Right atrium auricular region (tissue), 2 donors: ENCODE measurements around the gene LDB2. TPM values are rescaled to one million over a fixed set of nuclear protein-coding genes. Genes with fewer than 3 reads are reported as not detected.

Experiments used
- DNase-seq: peaks from one replicate; pipeline ENCODE4 v3.0.0-alpha.2; 2019; ENCODE audit warnings: low spot score
- H3K27ac ChIP-seq, 2 donors: fragments of 200-600 bp; sonication (generic); 1 replicate in 1 of 2; 2 replicates in 1 of 2; pipeline ENCODE4 v1.5.1; 2016 to 2019
- H3K27me3 ChIP-seq, 2 donors: fragments of 200-600 bp; sonication (generic); one replicate each; pipeline versions ENCODE4 v1.5.1 to v1.6.0; 2017 to 2019
- H3K36me3 ChIP-seq: fragments of 200-600 bp; sonication (generic); one replicate; pipeline ENCODE4 v1.5.1; 2016
- H3K4me1 ChIP-seq, 2 donors: fragments of 200-600 bp; sonication (generic); one replicate each; pipeline versions ENCODE4 v1.5.1 to v1.6.0; 2017 to 2019
- H3K4me3 ChIP-seq, 2 donors: fragments of 200-600 bp; sonication (generic); 1 replicate in 1 of 2; 2 replicates in 1 of 2; pipeline ENCODE4 v1.5.1; 2017 to 2019; ENCODE audit warnings: mild to moderate bottlenecking in 1 of 2, moderate library complexity in 1 of 2
- H3K9me3 ChIP-seq, 2 donors: fragments of 200-600 bp; sonication (generic); one replicate each; pipeline ENCODE4 v1.5.1; 2019
- total RNA-seq, 2 donors: library from RNA; depleted of rRNA; stranded (reverse); fragments of >200 nt; gene quantifications; one replicate each; pipeline ENCODE4 v1.1.0, GENCODE V29; 2016
- TF ChIP-seq, protein P1 (sequence below), 2 donors: fragments of 200-600 bp; sonication (generic); IDR thresholded peaks; one replicate each; pipeline ENCODE4 v1.5.1; 2019; ENCODE audit warnings: antibody characterized with exemption in 2 of 2

LDB2 gene
- total RNA-seq, 2 donors from 2014 or later: 35.2 to 64.4 TPM

DNA sequence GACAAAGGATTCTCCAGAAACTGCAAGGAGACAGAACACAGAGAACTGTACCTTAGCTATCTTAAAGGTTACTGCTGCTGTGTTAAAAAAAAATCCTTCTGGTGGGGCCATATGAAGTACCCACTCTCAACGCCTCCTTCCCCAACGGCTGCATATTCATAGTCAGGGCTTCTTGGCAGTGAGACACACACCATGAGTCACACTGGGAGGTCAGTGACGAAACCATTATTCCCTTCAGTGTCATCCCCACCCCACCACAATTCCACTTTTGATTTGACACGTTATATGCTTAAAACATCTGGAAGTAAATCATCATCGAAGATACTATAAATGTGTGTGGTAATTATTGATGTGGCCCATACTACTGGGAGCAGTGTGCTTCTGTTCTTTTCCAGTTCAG lies 271.5 kb downstream of the LDB2 start:
- Histone ChIP-seq H3K36me3 (no peaks in the 10 kb centered on the region), H3K4me3 (no peak overlapping the region), H3K4me1 (no peaks in the 10 kb centered on the region), H3K27me3 (no peaks in the 10 kb centered on the region), H3K9me3 (no peaks in the 10 kb centered on the region), H3K27ac (no peak overlapping the region)
- TF ChIP-seq, protein P1, sequence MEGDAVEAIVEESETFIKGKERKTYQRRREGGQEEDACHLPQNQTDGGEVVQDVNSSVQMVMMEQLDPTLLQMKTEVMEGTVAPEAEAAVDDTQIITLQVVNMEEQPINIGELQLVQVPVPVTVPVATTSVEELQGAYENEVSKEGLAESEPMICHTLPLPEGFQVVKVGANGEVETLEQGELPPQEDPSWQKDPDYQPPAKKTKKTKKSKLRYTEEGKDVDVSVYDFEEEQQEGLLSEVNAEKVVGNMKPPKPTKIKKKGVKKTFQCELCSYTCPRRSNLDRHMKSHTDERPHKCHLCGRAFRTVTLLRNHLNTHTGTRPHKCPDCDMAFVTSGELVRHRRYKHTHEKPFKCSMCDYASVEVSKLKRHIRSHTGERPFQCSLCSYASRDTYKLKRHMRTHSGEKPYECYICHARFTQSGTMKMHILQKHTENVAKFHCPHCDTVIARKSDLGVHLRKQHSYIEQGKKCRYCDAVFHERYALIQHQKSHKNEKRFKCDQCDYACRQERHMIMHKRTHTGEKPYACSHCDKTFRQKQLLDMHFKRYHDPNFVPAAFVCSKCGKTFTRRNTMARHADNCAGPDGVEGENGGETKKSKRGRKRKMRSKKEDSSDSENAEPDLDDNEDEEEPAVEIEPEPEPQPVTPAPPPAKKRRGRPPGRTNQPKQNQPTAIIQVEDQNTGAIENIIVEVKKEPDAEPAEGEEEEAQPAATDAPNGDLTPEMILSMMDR (IDR thresholded peaks at IDR 0.05): no peak
- peak; percentile 69 for DNase-seq

DNA sequence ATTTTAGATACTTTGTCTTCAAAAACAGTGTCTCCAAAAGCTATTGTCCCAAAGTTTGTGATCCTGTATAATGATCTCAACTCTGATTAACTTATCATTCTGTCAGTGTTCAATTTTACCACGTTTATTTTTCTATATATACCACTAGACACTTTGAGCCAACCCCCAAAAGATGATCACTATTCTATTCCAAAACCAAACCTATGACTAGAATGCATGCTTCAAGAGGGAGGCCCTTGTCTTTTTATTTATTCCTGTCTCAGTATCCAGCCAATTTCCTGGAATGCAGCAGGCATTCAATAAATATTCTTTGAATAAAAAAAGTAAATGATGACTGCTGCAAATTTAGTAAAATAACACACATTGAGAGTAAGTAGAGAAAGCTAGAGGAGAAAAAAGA lies 275.6 kb downstream of the LDB2 start:
- no peak overlapping the region for H3K27ac ChIP-seq
- TF ChIP-seq, protein P1 (IDR thresholded peaks at IDR 0.05): no peak
- H3K4me3 ChIP-seq: no peak overlapping the region
- H3K36me3 ChIP-seq: no peaks in the 10 kb centered on the region
- no peaks in the 10 kb centered on the region for H3K9me3 ChIP-seq
- H3K27me3 ChIP-seq: no peaks in the 10 kb centered on the region
- H3K4me1 ChIP-seq: no peaks in the 10 kb centered on the region
- DNase-seq: no peak

DNA sequence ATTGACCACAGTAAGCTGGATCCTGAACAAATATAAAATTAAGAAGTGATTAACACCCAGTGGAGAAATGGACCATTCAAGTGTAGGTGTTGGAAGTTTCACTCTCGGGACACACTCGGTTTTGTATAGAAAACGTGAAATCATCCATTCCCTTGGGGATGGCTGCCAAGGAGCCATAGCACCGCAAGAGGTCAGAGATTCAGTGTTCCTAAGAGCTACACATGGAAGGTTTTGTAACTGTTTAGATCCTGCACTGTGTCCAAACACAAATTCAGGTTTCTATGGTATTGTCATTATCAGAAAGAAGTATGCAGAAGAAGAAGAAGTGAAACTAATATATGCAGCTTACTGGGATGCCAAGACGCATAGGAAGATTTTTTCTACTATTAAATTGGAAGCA lies 281.0 kb downstream of the LDB2 start:
- DNase-seq: no peak
- Histone ChIP-seq H3K9me3 (no peaks in the 10 kb centered on the region), H3K4me1 (no peaks in the 10 kb centered on the region), H3K4me3 (no peak overlapping the region), H3K27ac (no peak overlapping the region), H3K27me3 (no peaks in the 10 kb centered on the region), H3K36me3 (no peaks in the 10 kb centered on the region)
- TF ChIP-seq, protein P1 (IDR thresholded peaks at IDR 0.05): no peak

DNA sequence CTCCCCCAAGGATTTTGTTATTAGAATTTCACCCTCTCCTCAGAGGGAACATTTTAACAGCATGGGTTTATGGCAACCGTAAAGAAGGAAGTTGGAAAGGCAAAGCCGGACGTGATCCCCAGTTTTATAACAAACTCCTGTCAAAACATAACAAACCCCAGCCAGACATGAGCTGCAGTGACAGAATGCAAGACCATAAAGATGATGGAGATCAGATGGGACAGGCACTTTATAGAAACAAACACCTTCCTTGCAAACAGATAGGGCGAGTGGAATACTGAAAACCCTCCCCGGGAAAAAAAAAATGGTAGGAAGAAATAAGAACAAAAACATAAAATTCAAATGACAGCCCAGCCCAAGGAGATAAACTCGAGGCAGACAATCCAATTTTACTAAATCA lies 281.4 kb downstream of the LDB2 start:
- Histone ChIP-seq H3K4me1 (no peaks in the 10 kb centered on the region), H3K36me3 (no peaks in the 10 kb centered on the region), H3K4me3 (no peak overlapping the region), H3K27me3 (no peaks in the 10 kb centered on the region), H3K9me3 (no peaks in the 10 kb centered on the region), H3K27ac (no peak overlapping the region)
- no peak for DNase-seq
- TF ChIP-seq, protein P1 (IDR thresholded peaks at IDR 0.05): no peak

DNA sequence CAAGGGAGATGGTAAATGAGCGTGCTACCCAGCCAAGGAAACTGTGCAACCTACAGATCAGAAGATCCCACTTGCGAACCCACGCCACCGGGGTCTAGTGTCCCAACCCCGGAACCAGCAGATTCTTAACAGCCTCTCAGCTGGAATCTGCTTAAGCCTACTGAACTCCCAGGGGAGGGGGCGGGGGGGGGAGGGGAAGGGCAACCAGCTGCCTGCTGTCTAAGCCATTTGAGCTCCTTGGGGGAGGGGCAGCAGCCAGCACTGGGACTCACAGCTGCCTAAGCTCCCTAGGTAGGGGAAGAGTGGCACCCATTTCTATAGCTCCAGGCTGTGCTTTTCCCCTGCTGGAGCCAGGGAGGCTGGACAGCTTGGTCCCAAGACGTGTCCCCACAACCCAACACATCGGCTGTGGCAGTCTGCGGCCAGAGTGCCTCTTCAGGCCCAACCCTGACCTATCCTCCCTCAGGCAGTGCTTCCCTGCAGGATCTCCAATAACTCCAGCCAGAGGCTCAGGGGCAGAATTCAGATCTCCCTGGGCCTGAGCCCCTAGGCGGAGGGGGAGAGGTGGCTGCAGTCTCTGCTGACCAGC lies 289.2 kb downstream of the LDB2 start:
- TF ChIP-seq, protein P1 (IDR thresholded peaks at IDR 0.05): no peak
- Histone ChIP-seq H3K27ac (no peak overlapping the region), H3K4me1 (peaks cover 0 to 6% of the 10 kb centered on the region in 2 donors), H3K4me3 (no peak overlapping the region), H3K36me3 (no peaks in the 10 kb centered on the region), H3K27me3 (no peaks in the 10 kb centered on the region), H3K9me3 (no peaks in the 10 kb centered on the region)
- no peak for DNase-seq

DNA sequence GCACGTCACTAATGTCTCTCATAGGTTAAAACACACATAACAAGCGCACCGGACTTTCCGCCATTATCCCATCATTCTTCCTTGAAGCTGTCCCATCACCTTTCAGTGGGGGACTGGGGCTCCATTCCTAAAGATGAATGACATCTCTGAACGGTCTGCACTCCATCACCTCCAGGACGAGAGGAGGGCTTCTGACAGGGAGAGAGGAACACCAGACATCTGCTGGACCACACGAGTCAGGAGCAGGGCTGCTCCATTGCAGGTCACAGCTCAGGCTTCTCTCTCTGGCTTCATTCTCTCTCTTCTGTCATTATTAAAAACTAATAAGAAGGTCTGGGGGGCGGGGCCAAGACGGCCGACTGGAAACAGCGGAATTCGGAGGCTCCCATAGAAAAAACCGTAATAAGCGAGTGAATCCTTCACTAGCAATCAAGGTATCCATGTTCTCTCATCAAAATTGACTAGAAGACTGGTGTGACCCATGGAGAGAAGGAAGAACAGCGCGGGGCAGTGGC lies 289.8 kb downstream of the LDB2 start:
- TF ChIP-seq, protein P1 (IDR thresholded peaks at IDR 0.05): no peak
- peaks cover 0 to 6% of the 10 kb centered on the region in 2 donors for H3K4me1 ChIP-seq

More for the DNA sequence above, 289.8 kb downstream of the LDB2 start:
- H3K27ac ChIP-seq: no peak overlapping the region
- H3K36me3 ChIP-seq: no peaks in the 10 kb centered on the region
- DNase-seq: no peak
- no peak overlapping the region for H3K4me3 ChIP-seq
- no peaks in the 10 kb centered on the region for H3K9me3 ChIP-seq
- no peaks in the 10 kb centered on the region for H3K27me3 ChIP-seq
